H1 (cell line): ENCODE measurements around the gene SPEM3. TPM values are rescaled to one million over a fixed set of nuclear protein-coding genes. Genes with fewer than 3 reads are reported as not detected.

ENCODE experiments used
- CTCF ChIA-PET: fragments of 300-600 bp; sonication (Branson Sonifier 250); formaldehyde crosslinking; loops from one replicate; lab custom pipeline; 2021; ENCODE audit not compliant: partially characterized antibody; lab: Charles Lee
- POLR2A ChIA-PET: fragments of 300-600 bp; sonication (Branson Sonifier 250); formaldehyde crosslinking; loops from one replicate; lab custom pipeline; 2021; ENCODE audit warnings: inconsistent platforms; ENCODE audit not compliant: partially characterized antibody; lab: Charles Lee
- DNase-seq, 2 experiments: peaks; one replicate each; pipeline versions ENCODE4 v3.0.0 to v3.0.0-alpha.2; 2010 to 2022; ENCODE audit warnings: low spot score in 2 of 2, low read depth in 1 of 2, mixed read lengths in 1 of 2
- FAIRE-seq: peaks from 2 replicates; lab custom pipeline; 2011; peaks lifted over from hg19 to GRCh38; lab: Jason Lieb, UNC
- H2AFZ ChIP-seq: 2 replicates; pipeline ENCODE4 v1.8.1; 2012; ENCODE audit warnings: low read length, inconsistent platforms
- H2AK5ac ChIP-seq: 2 replicates; pipeline ENCODE4 v1.6.1; 2013; ENCODE audit warnings: low read depth, low read length
- H2BK120ac ChIP-seq: replicated peaks from 2 replicates; pipeline ENCODE3; 2013; ENCODE audit warnings: low read depth, low read length, inconsistent platforms
- H2BK12ac ChIP-seq: 2 replicates; pipeline ENCODE4 v1.6.1; 2013; ENCODE audit warnings: low read depth, low read length
- H2BK15ac ChIP-seq: 2 replicates; pipeline ENCODE4 v1.6.1; 2013; ENCODE audit warnings: low read length
- H2BK20ac ChIP-seq: 2 replicates; pipeline ENCODE4 v1.6.1; 2013; ENCODE audit warnings: low read length
- H2BK5ac ChIP-seq: 2 replicates; pipeline ENCODE4 v1.6.1; 2013; ENCODE audit warnings: low read depth, low read length
- H3K14ac ChIP-seq: 2 replicates; pipeline ENCODE4 v1.6.1; 2013; ENCODE audit warnings: inconsistent platforms; ENCODE audit not compliant: insufficient read length
- H3K18ac ChIP-seq: 2 replicates; pipeline ENCODE4 v1.6.1; 2013; ENCODE audit warnings: low read length; ENCODE audit errors: extremely low read depth
- H3K23ac ChIP-seq: 2 replicates; pipeline ENCODE4 v1.6.1; 2013; ENCODE audit warnings: inconsistent platforms; ENCODE audit not compliant: insufficient read length
- H3K23me2 ChIP-seq: 2 replicates; pipeline ENCODE4 v1.6.1; 2013; ENCODE audit warnings: low read depth, low read length
- H3K27ac ChIP-seq: 2 replicates; pipeline ENCODE4 v1.6.1; 2011; ENCODE audit warnings: low read depth, low read length, inconsistent platforms
- H3K27me3 ChIP-seq, 4 experiments: replicated peaks in 1 of 4; 1 replicate in 1 of 4; 2 replicates in 3 of 4; pipeline versions ENCODE4 v1.6.1 to v1.8.1; 2011 to 2013; ENCODE audit warnings: low read length in 3 of 4, mild to moderate bottlenecking in 3 of 4, inconsistent platforms in 2 of 4, mixed read lengths in 2 of 4, moderate library complexity in 1 of 4; ENCODE audit not compliant: control insufficient read depth in 3 of 4, insufficient read depth in 3 of 4; ENCODE audit errors: extremely low read depth in 1 of 4
- H3K36me3 ChIP-seq, 4 experiments: 2 replicates each; pipeline versions ENCODE4 v1.6.1 to v1.8.1; 2011 to 2013; ENCODE audit warnings: mild to moderate bottlenecking in 4 of 4, low read length in 3 of 4, moderate library complexity in 2 of 4, control low read depth in 1 of 4, inconsistent platforms in 1 of 4; ENCODE audit not compliant: insufficient read depth in 4 of 4, control insufficient read depth in 2 of 4
- H3K4ac ChIP-seq: replicated peaks from 2 replicates; pipeline ENCODE3; 2013; ENCODE audit warnings: low read length, low read depth, mixed read lengths, inconsistent platforms; ENCODE audit not compliant: insufficient read length
- H3K4me1 ChIP-seq, 4 experiments: replicated peaks in 1 of 4; 1 replicate in 1 of 4; 2 replicates in 3 of 4; pipeline versions ENCODE4 v1.6.1 to v1.8.1; 2011 to 2013; ENCODE audit warnings: low read length in 3 of 4, inconsistent platforms in 2 of 4, mixed read lengths in 1 of 4; ENCODE audit not compliant: insufficient read depth in 4 of 4, control insufficient read depth in 3 of 4
- H3K4me2 ChIP-seq, 2 experiments: 2 replicates each; pipeline versions ENCODE4 v1.6.1 to v1.8.1; 2011 to 2013; ENCODE audit warnings: low read depth in 2 of 2, low read length in 2 of 2, control low read depth in 1 of 2, inconsistent platforms in 1 of 2, mild to moderate bottlenecking in 1 of 2; ENCODE audit not compliant: insufficient read depth in 1 of 2
- H3K4me3 ChIP-seq, 4 experiments: fragments of 200-600, 300-600 bp in 1 of 4; sonication (generic), shearing (Covaris generic), sonication (Bioruptor Twin) in 1 of 4; 2 replicates each; pipeline versions ENCODE4 v1.5.1 to v1.8.1; 2011 to 2016; ENCODE audit warnings: low read length in 4 of 4, low read depth in 3 of 4, control low read depth in 2 of 4, inconsistent platforms in 2 of 4, mild to moderate bottlenecking in 2 of 4, mixed read lengths in 1 of 4, moderate library complexity in 1 of 4; ENCODE audit not compliant: insufficient read depth in 2 of 4; ENCODE audit errors: extremely low read depth in 1 of 4
- H3K56ac ChIP-seq: replicated peaks from 2 replicates; pipeline ENCODE3; 2013; ENCODE audit warnings: low read depth, mild to moderate bottlenecking, mixed read lengths, low read length, inconsistent platforms; ENCODE audit not compliant: insufficient read length
- H3K79me1 ChIP-seq: 2 replicates; pipeline ENCODE4 v1.6.1; 2013; ENCODE audit warnings: low read depth, low read length, control low read depth
- H3K79me2 ChIP-seq, 2 experiments: 2 replicates each; pipeline versions ENCODE4 v1.6.1 to v1.8.1; 2012 to 2013; ENCODE audit warnings: low read length in 2 of 2, mild to moderate bottlenecking in 2 of 2, inconsistent platforms in 1 of 2; ENCODE audit not compliant: insufficient read depth in 2 of 2, control insufficient read depth in 1 of 2
- H3K9ac ChIP-seq, 4 experiments: replicated peaks in 1 of 4; 1 replicate in 1 of 4; 2 replicates in 3 of 4; pipeline versions ENCODE4 v1.6.1 to v1.8.1; 2011 to 2013; ENCODE audit warnings: low read depth in 3 of 4, low read length in 3 of 4, control low read depth in 2 of 4, mild to moderate bottlenecking in 2 of 4, moderate library complexity in 2 of 4, inconsistent platforms in 1 of 4; ENCODE audit errors: extremely low read depth in 1 of 4
- H3K9me3 ChIP-seq, 2 experiments: 2 replicates each; pipeline versions ENCODE4 v1.6.1 to v1.8.1; 2012 to 2013; ENCODE audit warnings: mild to moderate bottlenecking in 2 of 2, moderate library complexity in 2 of 2, control low read depth in 1 of 2, inconsistent platforms in 1 of 2, low read depth in 1 of 2, low read length in 1 of 2, mixed read lengths in 1 of 2; ENCODE audit not compliant: insufficient read depth in 2 of 2
- H4K20me1 ChIP-seq, 2 experiments: replicated peaks in 1 of 2; 2 replicates each; pipeline versions ENCODE3 to v1.8.1; 2011 to 2013; ENCODE audit warnings: inconsistent platforms in 2 of 2, low read length in 2 of 2, mild to moderate bottlenecking in 1 of 2; ENCODE audit not compliant: insufficient read depth in 2 of 2, control insufficient read depth in 1 of 2
- H4K5ac ChIP-seq: 2 replicates; pipeline ENCODE4 v1.6.1; 2013; ENCODE audit warnings: low read length, low read depth, mixed read lengths, inconsistent platforms; ENCODE audit not compliant: insufficient read length
- H4K8ac ChIP-seq: 2 replicates; pipeline ENCODE4 v1.8.0; 2013; ENCODE audit warnings: mild to moderate bottlenecking, moderate library complexity, low read length, inconsistent platforms; ENCODE audit not compliant: insufficient read depth; ENCODE audit errors: extremely low read depth
- H4K91ac ChIP-seq: replicated peaks from 2 replicates; pipeline ENCODE3; 2013; ENCODE audit warnings: low read length, mixed read lengths, inconsistent platforms; ENCODE audit not compliant: insufficient read length
- CEBPB ChIP-seq: IDR thresholded peaks from 2 replicates; pipeline ENCODE4 v1.6.1; 2012; ENCODE audit warnings: low read depth, low read length
- CTCF ChIP-seq, 3 experiments: IDR thresholded peaks; 1 replicate in 2 of 3; 2 replicates in 1 of 3; pipeline versions ENCODE4 v1.5.1 to v1.6.1; 2011; ENCODE audit warnings: low read length in 3 of 3, mild to moderate bottlenecking in 3 of 3, inconsistent platforms in 2 of 3, low read depth in 1 of 3, moderate library complexity in 1 of 3; ENCODE audit not compliant: insufficient read depth in 1 of 3; ENCODE audit errors: control extremely low read depth in 1 of 3
- EP300 ChIP-seq, 2 experiments: IDR thresholded peaks; 1 replicate in 1 of 2; 2 replicates in 1 of 2; pipeline ENCODE4 v1.6.1; 2011 to 2012; ENCODE audit warnings: low read depth in 2 of 2, low read length in 2 of 2, mild to moderate bottlenecking in 2 of 2, borderline replicate concordance in 1 of 2, inconsistent platforms in 1 of 2, moderate library complexity in 1 of 2
- JUND ChIP-seq: IDR thresholded peaks from 2 replicates; pipeline ENCODE4 v1.6.1; 2011; ENCODE audit warnings: mild to moderate bottlenecking, improper control_type of control experiment, low read length
- WGBS, 2 experiments: shearing (Covaris generic) in 1 of 2; methylation state at CpG; one replicate each; pipeline versions ENCODE4 v1.1.6 to v1.1.7; 2013 to 2015; ENCODE audit warnings: low lambda C conversion rate in 2 of 2, mixed read lengths in 2 of 2, inconsistent platforms in 1 of 2, low coverage in 1 of 2, missing lambda C conversion rate in 1 of 2; ENCODE audit not compliant: insufficient replicate concordance in 2 of 2, insufficient coverage in 1 of 2, insufficient read length in 1 of 2; ENCODE audit errors: extremely low coverage in 1 of 2, missing lambda C conversion rate in 1 of 2; 5-methylcytosine and 5-hydroxymethylcytosine counted together
- polyA plus RNA-seq, 7 experiments: library from polyadenylated mRNA; depleted of rRNA in 3 of 7; stranded (reverse) in 5 of 7; unstranded in 2 of 7; fragments of >200 nt in 5 of 7; fragments of 200-250 nt in 2 of 7; gene quantifications; 1 replicate in 5 of 7; 2 replicates in 1 of 7; 4 replicates in 1 of 7; pipeline versions ENCODE4 v1.2.1 to v1.2.3, GENCODE V29; 2011 to 2013; ENCODE audit warnings: missing spikeins in 2 of 7, mixed read lengths in 2 of 7
- total RNA-seq: library from RNA; stranded (reverse); fragmentation: NEBNext Ultra II Directional; extraction: Animal tissue kit (Norgen Biotek cat#: 25700); gene quantifications from 2 replicates; pipeline ENCODE4 v1.2.1, GENCODE V29; 2021

Gene SPEM3
- total and polyA plus RNA-seq, 2 of the 8 experiments (the other 6 are each of a cell fraction or from before 2014, with no cell fraction given), result 0.02 TPM; not detected in 1

DNA sequence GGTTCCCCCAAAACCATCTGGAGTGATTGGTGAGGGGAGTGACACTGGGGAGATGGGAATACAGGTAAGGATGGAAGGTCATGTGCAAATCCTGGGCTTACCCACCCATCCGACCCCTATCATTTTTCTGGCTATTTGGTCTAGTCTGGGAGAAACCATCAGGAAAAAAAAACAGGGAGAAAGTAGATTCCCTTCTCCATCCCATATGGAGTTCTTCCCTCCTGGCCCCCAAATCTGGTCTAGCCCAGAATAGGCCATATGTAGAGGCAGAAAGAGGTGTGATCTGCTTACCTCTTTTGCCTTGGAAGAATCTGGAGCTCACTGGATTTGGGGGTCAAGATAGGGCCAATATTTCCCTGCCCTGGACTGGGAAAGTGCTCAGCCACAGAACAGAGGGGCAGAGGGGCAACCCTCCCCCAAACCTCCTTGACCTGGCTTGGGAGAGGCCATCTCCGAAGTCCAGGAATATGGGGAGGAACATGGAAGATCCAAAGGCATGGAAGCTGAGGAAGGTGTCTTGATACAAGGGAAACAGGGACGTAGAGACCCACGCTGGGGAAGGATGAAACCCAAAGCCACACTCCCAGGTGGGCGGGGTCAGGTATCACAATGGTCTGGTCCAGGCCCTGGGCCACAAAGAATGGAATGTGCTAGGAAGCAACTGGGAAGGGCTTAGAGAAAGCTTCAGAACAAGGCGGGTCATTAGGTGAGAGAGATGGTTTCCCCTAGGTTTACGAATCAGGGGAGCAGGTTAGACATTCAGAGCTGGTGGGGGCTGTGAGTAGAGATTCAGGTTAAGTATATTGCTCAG lies 32.4 kb downstream of the SPEM3 start:
- H3K56ac ChIP-seq, result no peak overlapping the region
- TF ChIP-seq JUND (peak; percentile 31; the same call in 1 of the 2 replicates), EP300 (IDR thresholded peaks at IDR 0.05; ENCODE audit: borderline replicate concordance in 1 of 2, low read depth in 2 of 2, low read length in 2 of 2) (peak in 1 of 2 experiments; percentile 80; a peak in 1 of 3 replicates), CEBPB (no peak), CTCF (IDR thresholded peaks at IDR 0.05; ENCODE audit: control extremely low read depth in 1 of 3, insufficient read depth in 1 of 3, low read depth in 1 of 3, low read length in 3 of 3) (no peak)
- TF ChIP-seq, all 59 proteins: peak for 2
- H4K5ac ChIP-seq, result no peak overlapping the region
- H3K27ac ChIP-seq, result no peak overlapping the region
- FAIRE-seq (peak; percentile 72), DNase-seq (peak in 1 of 2 experiments; percentile 74)
- ChIA-PET POLR2A (interaction anchor here (0.6 to 13.8 kb wide), 13 partner anchors 9 to 196 kb away, joined by 3 to 200 read pairs (median 4); partner anchors contain the start of genes CHRNB1, MPDU1, POLR2A and SLC35G6), CTCF (interaction anchor here (1.0 to 2.1 kb wide), 7 partner anchors 15 to 100 kb away, joined by 3 to 7 read pairs (median 5); partner anchors contain the start of gene ZBTB4)
- no peak overlapping the region for H3K4me3 ChIP-seq
- H2BK15ac ChIP-seq, result 0 out of 2 replicates have a peak overlapping the region, but pooled peaks have one; percentile 29
- no peaks in the 10 kb centered on the region for H3K79me2 ChIP-seq
- H3K14ac ChIP-seq, result no peak overlapping the region
- H3K79me1 ChIP-seq, result no peaks in the 10 kb centered on the region
- no peak overlapping the region; the same call in 1 of the 2 replicates for H2BK5ac ChIP-seq
- H3K23me2 ChIP-seq, result no peaks in the 10 kb centered on the region
- WGBS, 2 experiments, result 77% methylated on average over 7 of the region's 7 CpGs; no CpG with 5 or more reads in 1 of the 2 experiments
- H2BK20ac ChIP-seq, result no peak overlapping the region
- peak overlapping the region; percentile 21; a peak in 1 of 4 replicates for H3K4me2 ChIP-seq
- H4K8ac ChIP-seq, result no peak overlapping the region
- H4K20me1 ChIP-seq, result no peaks in the 10 kb centered on the region
- no peak overlapping the region for H3K23ac ChIP-seq
- no peak overlapping the region for H2AFZ ChIP-seq
- H4K91ac ChIP-seq, result no peak overlapping the region
- H3K36me3 ChIP-seq, result peaks cover 0 to 2% (median 0%) of the 10 kb centered on the region in 4 experiments; a peak in 3 of 8 replicates
- 0 out of 2 replicates have a peak overlapping the region, but pooled peaks have one; percentile 68 for H3K18ac ChIP-seq
- no peak overlapping the region for H3K4ac ChIP-seq
- no peaks in the 10 kb centered on the region for H3K27me3 ChIP-seq
- H3K9ac ChIP-seq, result no peak overlapping the region
- H2AK5ac ChIP-seq, result no peak overlapping the region
- peaks cover 2 to 13% (median 7%) of the 10 kb centered on the region in 4 experiments for H3K4me1 ChIP-seq
- no peak overlapping the region for H2BK12ac ChIP-seq
- H2BK120ac ChIP-seq, result no peak overlapping the region
- no peaks in the 10 kb centered on the region for H3K9me3 ChIP-seq
